Neural progenitor cell (in vitro differentiated cells): ENCODE results near the gene ALOX12B.

Experiments used
- EZH2phosphoT487 ChIP-seq: fragments of 200-600 bp; sonication (generic); IDR thresholded peaks from 2 replicates; pipeline ENCODE4 v1.6.1; 2017; ENCODE audit warnings: antibody characterized with exemption
- TF ChIP-seq, protein P1 (sequence below): fragments of 200-600 bp; sonication (generic); IDR thresholded peaks from 2 replicates; pipeline ENCODE4 v1.5.1; 2017; ENCODE audit warnings: antibody characterized with exemption, mild to moderate bottlenecking

DNA sequence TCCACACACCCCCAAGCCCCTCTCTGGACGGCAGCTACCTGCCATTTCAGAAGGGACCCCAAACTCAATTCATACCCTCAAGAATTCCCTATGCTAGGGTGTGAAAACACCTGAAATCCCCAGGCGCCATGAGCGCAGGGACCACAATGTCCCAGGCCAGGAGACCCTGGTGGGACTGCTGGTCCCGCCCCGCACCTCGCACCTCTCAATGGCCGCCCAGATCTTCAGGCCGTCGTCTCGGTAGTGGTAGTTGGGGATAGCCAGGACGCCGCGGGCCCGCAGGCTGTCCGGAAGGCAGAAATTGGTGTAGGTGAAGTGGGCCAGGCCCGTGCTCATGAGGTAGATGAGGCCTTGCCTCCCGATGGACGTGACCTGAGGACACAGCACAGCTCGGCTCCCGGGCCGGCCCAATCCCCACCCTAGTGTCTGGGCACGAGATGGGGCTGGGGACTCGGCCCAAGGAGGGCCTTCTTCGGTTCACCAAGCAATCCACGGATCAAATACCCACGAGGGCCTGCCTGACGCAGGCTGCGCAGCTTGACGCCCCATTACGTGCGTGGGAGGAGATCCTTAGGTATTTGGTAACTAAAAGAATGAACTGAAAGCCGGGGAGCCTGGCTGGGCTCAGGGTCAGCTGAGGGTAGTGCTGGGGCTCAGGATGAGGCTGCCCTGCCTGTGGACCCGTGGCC, 21.6 kb upstream of the ALOX12B start:
- TF ChIP-seq, protein P1, sequence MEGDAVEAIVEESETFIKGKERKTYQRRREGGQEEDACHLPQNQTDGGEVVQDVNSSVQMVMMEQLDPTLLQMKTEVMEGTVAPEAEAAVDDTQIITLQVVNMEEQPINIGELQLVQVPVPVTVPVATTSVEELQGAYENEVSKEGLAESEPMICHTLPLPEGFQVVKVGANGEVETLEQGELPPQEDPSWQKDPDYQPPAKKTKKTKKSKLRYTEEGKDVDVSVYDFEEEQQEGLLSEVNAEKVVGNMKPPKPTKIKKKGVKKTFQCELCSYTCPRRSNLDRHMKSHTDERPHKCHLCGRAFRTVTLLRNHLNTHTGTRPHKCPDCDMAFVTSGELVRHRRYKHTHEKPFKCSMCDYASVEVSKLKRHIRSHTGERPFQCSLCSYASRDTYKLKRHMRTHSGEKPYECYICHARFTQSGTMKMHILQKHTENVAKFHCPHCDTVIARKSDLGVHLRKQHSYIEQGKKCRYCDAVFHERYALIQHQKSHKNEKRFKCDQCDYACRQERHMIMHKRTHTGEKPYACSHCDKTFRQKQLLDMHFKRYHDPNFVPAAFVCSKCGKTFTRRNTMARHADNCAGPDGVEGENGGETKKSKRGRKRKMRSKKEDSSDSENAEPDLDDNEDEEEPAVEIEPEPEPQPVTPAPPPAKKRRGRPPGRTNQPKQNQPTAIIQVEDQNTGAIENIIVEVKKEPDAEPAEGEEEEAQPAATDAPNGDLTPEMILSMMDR: no peak
- TF ChIP-seq EZH2phosphoT487: no peak
